HG02840 (cell line): Measurements from ENCODE around the gene CPPED1.

Experiments
- ATAC-seq: cut with Tn5 transposase; IDR thresholded peaks from one replicate; pipeline ENCODE4 v1.9.1; 2021; ENCODE audit warnings: mild to moderate bottlenecking, moderate library complexity, moderate number of reproducible peaks; ENCODE audit not compliant: unreplicated experiment, low FRiP score

The CPPED1 gene

GRCh38 chr16:12742741-12743140 is 60.9 kb downstream of the CPPED1 start:
- ATAC-seq = no peak

DNA sequence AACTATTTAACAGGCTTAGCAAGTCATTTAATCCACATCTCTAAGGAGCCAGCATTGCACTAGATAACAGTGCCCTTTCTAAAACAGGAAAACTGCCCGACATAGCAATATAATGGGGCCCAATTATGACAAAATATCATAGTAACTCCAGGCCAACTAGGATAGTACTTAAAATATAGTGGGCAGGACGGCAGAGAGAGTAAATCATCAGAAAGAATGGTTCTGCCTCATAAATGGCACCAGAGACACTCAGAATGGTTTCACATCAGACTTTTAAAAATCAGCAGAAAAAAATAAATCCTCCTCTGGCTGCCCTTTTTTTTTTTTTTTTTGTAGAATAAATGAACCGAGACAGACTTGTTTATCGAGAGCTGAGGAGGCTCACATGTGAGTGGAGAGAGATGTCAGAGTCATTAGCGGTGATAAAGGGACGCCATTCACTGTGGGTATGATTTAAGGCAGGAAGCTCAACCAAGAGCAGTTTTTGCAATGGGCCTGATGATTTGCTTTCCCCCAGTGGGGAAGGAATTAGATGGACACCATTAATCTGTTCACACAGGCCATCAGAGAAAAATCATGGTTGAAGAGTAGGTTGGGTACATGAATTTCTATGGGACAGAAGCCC is 62.6 kb downstream of the CPPED1 start:
- no peak for ATAC-seq

GRCh38 chr16:12739738-12740137 is 63.9 kb downstream of the CPPED1 start:
- no peak for ATAC-seq

GRCh38 chr16:12737563-12737962 is 66.1 kb downstream of the CPPED1 start:
- no peak for ATAC-seq

- no peak for ATAC-seq
These were observed 67.9 kb downstream of the CPPED1 start for GRCh38 chr16:12735805-12736204.

- ATAC-seq = no peak
These were observed 71.1 kb downstream of the CPPED1 start for GRCh38 chr16:12732600-12732999.

- ATAC-seq = no peak
These were observed 74.2 kb downstream of the CPPED1 start for GRCh38 chr16:12729448-12729847.

DNA sequence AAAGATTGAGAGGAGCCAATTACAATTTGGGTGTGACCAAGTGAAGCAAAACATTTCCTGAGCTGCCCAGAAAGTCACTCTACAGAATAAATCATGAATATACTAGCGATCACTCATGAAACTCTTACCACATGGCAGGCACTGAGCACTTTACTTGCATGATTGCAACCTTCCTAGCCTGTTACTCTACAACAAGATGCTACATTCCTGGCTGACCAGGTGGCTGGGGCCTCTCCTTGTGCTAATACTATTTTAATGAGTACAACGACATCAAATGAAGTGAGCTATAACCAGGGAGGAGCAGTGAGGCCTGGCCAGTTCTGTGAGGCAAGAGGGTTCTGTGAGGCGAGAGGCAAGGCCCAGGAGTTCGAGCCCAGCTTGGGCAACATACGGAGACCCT is 75.2 kb downstream of the CPPED1 start:
- ATAC-seq = no peak

- ATAC-seq = no peak
These were observed 79.5 kb downstream of the CPPED1 start for GRCh38 chr16:12724226-12724625.

DNA sequence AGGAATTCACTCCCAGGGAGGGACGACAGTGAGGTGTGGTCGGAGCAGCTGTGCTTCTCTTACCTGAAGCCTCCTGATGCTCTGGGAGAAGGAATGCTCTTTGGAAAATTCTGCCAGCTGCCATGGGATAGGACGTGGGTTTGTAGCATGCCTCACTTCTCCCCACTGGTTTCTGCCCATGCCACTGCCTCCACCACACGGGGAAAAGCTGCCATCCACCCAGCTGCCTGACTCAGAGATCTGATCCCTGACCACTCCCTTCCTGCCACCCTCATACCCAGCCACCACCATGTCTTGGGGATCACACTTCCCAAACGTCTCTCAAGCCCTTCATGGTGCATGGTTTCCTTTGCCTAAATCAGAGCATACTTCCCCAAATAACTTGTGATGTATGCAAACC is 80.0 kb downstream of the CPPED1 start:
- no peak for ATAC-seq

DNA sequence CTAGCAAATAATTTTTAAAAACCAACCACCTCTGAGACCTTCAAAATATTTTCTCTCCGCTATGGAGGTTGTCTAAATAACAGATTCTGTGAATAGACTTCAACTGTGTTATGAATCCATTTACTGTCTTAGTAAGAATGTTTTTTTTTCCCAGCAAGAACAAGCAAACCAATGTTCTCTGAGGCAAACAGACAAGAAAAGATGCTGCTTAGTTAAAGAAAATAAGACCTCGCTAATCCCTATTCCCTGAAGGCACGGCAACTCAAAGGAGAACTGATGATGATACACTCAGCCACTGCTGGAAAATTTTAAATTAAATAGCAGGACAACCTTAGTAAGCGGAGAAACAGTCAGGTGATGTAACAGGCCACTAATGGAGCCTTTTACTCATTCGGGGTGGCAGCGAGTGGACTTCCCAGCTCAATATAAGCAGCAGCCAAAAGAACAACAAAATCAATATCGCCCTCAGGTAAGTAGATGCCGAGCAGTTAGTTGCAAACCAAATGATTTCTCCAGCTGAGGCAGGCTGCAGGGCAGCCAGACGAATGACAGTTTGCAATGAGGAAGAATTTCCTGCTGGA is 81.8 kb downstream of the CPPED1 start:
- ATAC-seq = no peak

- no peak for ATAC-seq
These were observed 83.7 kb downstream of the CPPED1 start for GRCh38 chr16:12719972-12720371.

DNA sequence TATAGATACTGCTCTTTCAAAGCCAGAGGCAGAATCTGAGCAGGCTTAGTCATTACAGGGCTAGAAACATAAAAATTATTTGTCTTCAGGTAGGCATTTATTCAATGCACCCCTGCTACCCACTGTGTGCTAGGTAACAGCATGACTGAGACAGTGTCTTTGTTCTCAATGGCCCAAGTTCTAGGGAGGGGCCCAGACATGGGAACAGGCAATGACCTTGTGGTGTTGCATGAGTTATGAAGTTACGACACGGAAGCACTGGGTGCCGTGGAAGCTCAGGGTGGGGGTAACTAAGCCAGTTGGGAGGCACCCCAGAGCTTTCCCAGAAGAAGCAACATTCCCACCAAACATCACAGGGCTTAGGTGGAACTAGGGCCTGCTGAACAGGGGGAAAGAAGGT is 87.0 kb downstream of the CPPED1 start:
- no peak for ATAC-seq

- no peak for ATAC-seq
These were observed 93.9 kb downstream of the CPPED1 start for GRCh38 chr16:12709807-12710206.

DNA sequence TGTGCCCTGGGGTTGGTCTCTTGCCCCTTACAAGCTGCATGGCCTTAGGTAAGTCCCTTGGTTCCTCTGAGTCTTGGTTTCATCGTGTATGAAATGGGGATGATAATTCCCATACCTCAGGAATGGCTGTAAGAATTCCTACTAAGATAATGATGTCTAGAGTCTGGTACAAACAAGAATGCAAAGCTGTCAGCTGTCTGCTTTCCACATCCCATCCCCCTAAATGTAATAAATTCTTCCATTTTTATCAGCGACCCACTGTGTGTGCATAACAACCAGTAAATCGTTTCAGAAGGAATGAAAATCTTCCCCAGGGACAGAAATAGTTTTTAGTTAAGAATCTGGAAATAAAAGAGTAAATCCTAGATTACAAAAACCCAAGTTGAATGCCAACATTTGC is 95.4 kb downstream of the CPPED1 start:
- no peak for ATAC-seq

GRCh38 chr16:12706628-12707027 is 97.1 kb downstream of the CPPED1 start:
- ATAC-seq = no peak

DNA sequence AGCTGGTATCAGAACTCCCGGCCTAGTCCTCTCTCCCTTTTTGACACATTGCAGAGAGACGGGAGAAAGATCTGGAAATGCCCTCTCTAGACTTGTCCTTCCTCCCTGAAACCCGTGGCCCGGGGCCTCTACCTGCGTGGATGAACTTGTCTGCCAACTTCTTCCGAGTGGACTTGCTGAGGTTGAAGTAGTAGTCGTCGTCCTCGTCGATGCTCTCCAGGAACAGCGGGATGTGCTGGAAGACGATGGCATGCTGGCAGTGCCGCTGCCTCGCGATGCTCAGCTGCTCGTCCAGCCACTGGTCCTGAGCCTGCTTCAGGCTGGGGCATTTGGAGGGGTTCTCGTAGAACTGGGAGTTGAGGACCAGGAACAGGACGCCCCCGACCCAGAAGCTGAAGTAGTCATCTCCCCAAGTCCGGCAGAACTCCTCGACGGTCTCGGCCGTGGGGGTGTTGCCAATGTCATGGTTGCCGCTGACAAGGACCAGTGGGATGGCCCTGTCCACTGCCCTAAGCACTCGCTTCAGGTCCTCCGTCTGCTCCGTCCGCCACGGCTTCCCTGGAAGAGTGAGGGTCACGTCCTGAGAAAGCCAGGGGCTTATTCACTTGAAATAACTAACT is 99.1 kb downstream of the CPPED1 start:
- no peak for ATAC-seq

DNA sequence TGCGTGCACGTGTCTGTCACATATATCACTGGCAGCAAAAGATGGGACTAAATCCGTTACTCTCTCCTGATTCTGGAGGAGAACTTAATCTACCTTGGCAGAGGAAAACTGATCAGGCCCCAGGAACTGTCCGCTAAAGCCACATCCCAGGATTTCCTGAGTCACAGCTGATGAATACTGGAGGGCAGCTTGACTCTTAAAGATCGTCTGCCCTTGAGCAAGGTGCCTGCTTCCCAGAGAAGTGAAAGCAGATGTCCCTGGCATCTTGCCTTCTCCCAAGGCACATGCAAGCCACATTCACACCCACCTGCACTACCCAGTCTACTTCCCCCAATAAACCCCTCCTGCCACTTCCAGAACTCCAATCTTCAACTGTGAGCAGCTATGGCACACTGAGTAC is 99.8 kb downstream of the CPPED1 start:
- ATAC-seq = no peak

DNA sequence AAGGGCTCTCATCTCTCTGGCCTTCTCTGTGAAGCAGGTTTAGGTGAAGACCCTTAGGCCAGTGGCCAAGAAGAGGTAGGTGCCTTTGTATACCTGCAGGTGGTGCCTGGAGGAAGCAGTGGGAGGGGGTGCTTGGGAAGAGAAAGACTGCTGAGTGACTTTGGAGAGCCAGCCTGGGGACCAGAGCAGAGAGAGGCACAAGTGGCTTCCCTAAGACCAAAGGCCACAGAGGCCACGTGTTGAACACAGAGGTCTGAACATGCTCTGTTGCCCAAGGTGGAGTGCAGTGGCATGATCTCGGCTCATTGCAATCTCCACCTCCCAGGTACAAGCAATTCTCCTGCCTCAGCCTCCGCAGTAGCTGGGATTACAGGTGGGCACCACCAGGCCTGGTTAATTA is 103.5 kb downstream of the CPPED1 start:
- ATAC-seq = no peak

DNA sequence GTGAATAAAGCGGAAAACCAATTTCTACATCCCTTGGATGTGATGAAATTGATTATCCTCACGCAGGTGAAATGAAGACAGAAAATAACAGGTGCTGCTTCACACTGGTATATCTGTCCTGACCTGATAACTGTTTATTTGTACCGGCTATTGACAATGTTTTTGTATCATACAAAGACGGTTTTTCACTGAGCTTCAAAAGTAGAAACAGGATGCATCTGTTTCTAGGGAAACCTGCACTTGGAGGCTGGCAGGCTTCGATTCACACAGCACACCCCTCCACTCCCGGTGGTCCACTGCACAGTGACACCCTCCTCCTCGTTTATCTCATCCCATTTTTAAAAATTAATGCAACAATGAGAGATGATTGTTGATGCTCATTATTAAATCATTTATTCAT is 104.5 kb downstream of the CPPED1 start:
- ATAC-seq = no peak

DNA sequence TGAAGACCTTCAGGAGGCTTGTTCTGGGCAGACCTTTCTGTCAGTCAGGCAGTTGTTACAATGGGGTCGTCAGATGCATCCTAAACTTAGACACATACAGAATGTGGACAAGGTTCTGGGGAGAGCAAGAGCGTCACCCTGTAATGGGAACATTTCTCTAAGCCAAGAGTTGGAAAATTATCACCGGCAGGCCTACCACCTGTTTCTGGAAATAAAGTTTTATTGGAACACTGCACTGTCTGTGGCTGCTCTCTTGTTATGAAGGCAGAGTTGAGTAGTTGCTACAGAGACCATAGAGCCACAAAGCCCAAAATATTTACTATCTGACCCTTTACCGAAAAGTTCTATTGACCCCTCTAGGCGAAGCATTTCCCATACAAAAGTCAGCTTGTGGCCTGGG is 106.2 kb downstream of the CPPED1 start:
- no peak for ATAC-seq

GRCh38 chr16:12695454-12695853 is 108.2 kb downstream of the CPPED1 start:
- no peak for ATAC-seq
